ENCODE data around the gene B4GALNT3. TPM values are rescaled to one million over a fixed set of nuclear protein-coding genes. Genes with fewer than 3 reads are reported as not detected.
A peak's percentile ranks its signal among the peaks of the same experiment; 100 is the strongest.

B4GALNT3 gene
- total RNA-seq, 1 donor = 0.09 TPM

GRCh38 chr12:546265-546919 lies 86.7 kb downstream of the B4GALNT3 start:
- H3K4me3 ChIP-seq (ENCODE audit: low read depth, low read length) = no peak overlapping the region
- TF ChIP-seq CTCF (IDR thresholded peaks at IDR 0.05; ENCODE audit: insufficient read depth, low read length) = no peak
- no peak for DNase-seq (ENCODE audit: low read depth)

- H3K4me3 ChIP-seq (ENCODE audit: low read depth, low read length) = no peak overlapping the region
- peak; percentile 95 for TF ChIP-seq CTCF (IDR thresholded peaks at IDR 0.05; ENCODE audit: insufficient read depth, low read length)
- peak; percentile 43 for DNase-seq (ENCODE audit: low read depth)
Measured at GRCh38 chr12:546920-547845, 87.4 kb downstream of the B4GALNT3 start.

DNA sequence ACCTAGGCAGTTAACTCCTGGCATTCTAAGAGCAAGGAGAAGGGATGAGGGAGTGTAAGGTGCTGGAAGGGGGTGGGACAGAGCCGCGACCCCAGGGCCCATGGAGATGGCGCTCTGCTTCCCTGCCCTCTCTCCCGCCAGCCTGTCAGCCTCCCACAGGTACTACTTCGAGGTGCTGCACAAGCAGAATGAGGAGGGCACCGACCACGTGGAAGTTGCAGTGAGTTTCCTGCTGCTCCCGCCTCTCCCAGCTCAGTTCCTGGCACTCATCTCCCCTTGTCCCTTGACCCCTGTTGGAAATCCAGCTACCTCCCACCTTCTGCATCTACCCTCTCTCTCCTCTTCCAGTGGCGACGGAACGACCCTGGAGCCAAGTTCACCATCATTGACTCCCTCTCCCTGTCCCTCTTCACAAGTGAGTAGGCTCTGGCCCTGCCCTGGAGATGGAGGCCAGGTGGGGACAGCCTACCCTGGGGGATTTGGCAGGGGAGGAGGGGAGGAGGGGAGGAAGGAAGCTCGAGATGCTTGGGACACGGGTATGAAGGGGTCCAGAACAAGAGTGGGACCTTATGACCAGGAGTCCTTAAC lies 88.2 kb downstream of the B4GALNT3 start:
- H3K4me3 ChIP-seq (ENCODE audit: low read depth, low read length) = no peak overlapping the region
- no peak for TF ChIP-seq CTCF (IDR thresholded peaks at IDR 0.05; ENCODE audit: insufficient read depth, low read length)
- no peak for DNase-seq (ENCODE audit: low read depth)

- no peak for DNase-seq (ENCODE audit: low read depth)
- no peak for TF ChIP-seq CTCF (IDR thresholded peaks at IDR 0.05; ENCODE audit: insufficient read depth, low read length)
- H3K4me3 ChIP-seq (ENCODE audit: low read depth, low read length) = no peak overlapping the region
Measured at GRCh38 chr12:549476-550082, 89.8 kb downstream of the B4GALNT3 start.

- no peak for DNase-seq (ENCODE audit: low read depth)
- no peak for TF ChIP-seq CTCF (IDR thresholded peaks at IDR 0.05; ENCODE audit: insufficient read depth, low read length)
- H3K4me3 ChIP-seq (ENCODE audit: low read depth, low read length) = no peak overlapping the region
Measured at GRCh38 chr12:550473-551260, 90.9 kb downstream of the B4GALNT3 start.

DNA sequence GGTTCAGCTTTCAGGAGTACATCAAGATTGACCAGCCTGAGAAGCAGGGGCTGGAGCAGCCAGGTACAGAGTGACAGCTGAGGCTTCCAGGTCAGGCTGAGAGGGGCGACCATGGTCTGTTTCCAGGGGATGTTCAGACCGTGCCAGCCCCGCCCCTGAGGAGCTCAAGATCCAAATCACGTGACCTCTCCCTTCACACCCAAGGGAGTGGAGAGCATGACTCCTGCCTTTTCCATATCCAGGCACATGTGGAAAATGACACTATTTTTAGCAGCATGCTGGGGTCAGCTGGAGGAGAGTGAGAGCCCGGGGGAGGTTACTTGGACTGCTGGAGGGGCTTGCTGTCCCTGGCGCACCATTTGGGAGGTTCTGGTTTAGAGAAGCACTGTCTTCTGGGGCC lies 92.7 kb downstream of the B4GALNT3 start:
- TF ChIP-seq CTCF (IDR thresholded peaks at IDR 0.05; ENCODE audit: insufficient read depth, low read length) = no peak
- H3K4me3 ChIP-seq (ENCODE audit: low read depth, low read length) = no peak overlapping the region
- peak; percentile 31 for DNase-seq (ENCODE audit: low read depth)
